NB4 (cell line): Measurements from ENCODE around the gene FDX2.

Source experiments
- POLR2A ChIP-seq: IDR thresholded peaks from 2 replicates; pipeline ENCODE4 v1.6.1; 2011; ENCODE audit warnings: mild to moderate bottlenecking; ENCODE audit not compliant: insufficient read length; ENCODE audit errors: extremely low read depth
- TF ChIP-seq, protein P1 (sequence below): IDR thresholded peaks from one replicate; pipeline ENCODE4 v1.5.1; 2012; ENCODE audit warnings: low read depth, low read length

DNA sequence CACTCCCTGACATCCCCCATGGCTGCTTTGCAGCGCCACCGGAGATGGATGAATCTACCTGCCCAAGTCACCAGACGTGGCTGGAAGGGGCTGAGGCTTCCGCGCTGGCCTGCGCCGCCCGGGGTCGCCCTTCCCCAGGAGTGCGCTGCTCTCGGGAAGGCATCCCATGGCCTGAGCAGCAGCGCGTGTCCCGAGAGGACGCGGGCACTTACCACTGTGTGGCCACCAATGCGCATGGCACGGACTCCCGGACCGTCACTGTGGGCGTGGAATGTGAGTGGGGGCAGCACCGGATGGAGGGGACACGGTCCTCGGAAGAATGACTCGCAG, 21.5 kb downstream of the FDX2 start:
- TF ChIP-seq, protein P1, sequence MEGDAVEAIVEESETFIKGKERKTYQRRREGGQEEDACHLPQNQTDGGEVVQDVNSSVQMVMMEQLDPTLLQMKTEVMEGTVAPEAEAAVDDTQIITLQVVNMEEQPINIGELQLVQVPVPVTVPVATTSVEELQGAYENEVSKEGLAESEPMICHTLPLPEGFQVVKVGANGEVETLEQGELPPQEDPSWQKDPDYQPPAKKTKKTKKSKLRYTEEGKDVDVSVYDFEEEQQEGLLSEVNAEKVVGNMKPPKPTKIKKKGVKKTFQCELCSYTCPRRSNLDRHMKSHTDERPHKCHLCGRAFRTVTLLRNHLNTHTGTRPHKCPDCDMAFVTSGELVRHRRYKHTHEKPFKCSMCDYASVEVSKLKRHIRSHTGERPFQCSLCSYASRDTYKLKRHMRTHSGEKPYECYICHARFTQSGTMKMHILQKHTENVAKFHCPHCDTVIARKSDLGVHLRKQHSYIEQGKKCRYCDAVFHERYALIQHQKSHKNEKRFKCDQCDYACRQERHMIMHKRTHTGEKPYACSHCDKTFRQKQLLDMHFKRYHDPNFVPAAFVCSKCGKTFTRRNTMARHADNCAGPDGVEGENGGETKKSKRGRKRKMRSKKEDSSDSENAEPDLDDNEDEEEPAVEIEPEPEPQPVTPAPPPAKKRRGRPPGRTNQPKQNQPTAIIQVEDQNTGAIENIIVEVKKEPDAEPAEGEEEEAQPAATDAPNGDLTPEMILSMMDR = no peak
- TF ChIP-seq POLR2A = no peak
